ENCODE data around the gene GDPD5.

GDPD5 gene

DNA sequence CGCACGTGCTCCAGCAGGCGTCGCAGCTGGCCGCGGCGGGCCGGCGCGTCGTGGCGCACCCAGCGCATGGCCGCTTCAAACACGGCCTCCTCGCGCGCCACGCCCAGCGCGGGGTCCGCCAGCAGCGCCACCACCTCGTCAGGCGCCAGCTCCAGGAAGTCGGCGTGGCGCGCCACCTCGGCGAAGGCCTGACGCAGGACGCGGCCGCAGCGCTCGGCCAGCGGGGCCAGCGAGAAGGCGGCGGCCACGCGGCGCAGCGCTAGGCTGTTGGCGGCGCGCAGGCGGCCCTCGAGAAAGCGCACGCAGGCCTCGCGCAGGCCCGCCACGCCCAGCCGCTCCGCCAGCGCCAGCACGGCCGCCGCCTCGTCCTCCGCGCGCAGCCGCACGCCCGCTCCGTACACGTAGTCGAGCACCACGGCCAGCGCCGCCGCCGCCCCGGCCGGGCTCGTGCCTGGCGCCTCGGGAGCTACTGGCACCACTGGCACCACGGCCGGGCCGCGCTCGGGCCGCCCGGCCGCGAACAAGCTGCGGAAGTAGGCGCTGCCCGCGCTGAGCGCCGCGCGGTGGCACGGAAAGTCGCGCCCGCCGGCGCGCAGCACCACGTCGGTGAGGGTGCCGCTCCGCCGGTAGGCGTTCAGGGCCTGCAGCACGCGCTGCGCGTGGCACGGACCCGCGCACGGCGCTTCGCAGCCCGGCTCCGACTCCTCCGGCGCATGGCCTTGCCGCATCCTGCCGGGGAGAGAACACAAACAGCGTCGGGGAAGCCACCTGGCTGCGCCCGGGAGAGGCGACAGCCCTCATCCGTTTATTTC, 95.6 kb downstream of the GDPD5 start:
- H3K4me1 ChIP-seq (ENCODE audit: control insufficient read depth, insufficient read depth, low read length): peaks cover 11% of the 10 kb centered on the region
- H3K27me3 ChIP-seq (ENCODE audit: control insufficient read depth, insufficient read depth, low read length): peaks cover 75% of the 10 kb centered on the region
- H3K4me3 ChIP-seq (ENCODE audit: low read depth, low read length): peak overlapping the region; percentile 42
- no peaks in the 10 kb centered on the region for H3K36me3 ChIP-seq (ENCODE audit: control insufficient read depth, insufficient read depth, low read length)
- peak overlapping the region; percentile 4 for H3K9ac ChIP-seq (ENCODE audit: low read depth, low read length)
- H3K9me3 ChIP-seq (ENCODE audit: control insufficient read depth, insufficient read depth, low read length): peaks cover 10% of the 10 kb centered on the region

DNA sequence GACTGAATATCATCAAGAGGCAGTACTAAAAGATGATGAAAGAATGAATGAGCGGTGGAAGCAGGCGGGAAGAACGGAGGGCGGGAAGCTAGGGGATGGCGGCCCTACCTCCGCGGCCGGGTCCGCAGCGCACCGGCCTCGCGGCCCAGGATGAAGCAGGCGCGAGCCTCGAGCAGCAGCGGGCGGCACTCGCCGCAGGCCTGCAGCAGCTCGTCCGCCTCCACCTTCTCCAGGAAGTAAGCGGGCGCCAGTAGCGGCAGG, 96.2 kb downstream of the GDPD5 start:
- peaks cover 75% of the 10 kb centered on the region for H3K27me3 ChIP-seq (ENCODE audit: control insufficient read depth, insufficient read depth, low read length)
- no peak overlapping the region for H3K9ac ChIP-seq (ENCODE audit: low read depth, low read length)
- peaks cover 11% of the 10 kb centered on the region for H3K4me1 ChIP-seq (ENCODE audit: control insufficient read depth, insufficient read depth, low read length)
- H3K36me3 ChIP-seq (ENCODE audit: control insufficient read depth, insufficient read depth, low read length): no peaks in the 10 kb centered on the region
- peaks cover 10% of the 10 kb centered on the region for H3K9me3 ChIP-seq (ENCODE audit: control insufficient read depth, insufficient read depth, low read length)
- H3K4me3 ChIP-seq (ENCODE audit: low read depth, low read length): peak overlapping the region; percentile 13

DNA sequence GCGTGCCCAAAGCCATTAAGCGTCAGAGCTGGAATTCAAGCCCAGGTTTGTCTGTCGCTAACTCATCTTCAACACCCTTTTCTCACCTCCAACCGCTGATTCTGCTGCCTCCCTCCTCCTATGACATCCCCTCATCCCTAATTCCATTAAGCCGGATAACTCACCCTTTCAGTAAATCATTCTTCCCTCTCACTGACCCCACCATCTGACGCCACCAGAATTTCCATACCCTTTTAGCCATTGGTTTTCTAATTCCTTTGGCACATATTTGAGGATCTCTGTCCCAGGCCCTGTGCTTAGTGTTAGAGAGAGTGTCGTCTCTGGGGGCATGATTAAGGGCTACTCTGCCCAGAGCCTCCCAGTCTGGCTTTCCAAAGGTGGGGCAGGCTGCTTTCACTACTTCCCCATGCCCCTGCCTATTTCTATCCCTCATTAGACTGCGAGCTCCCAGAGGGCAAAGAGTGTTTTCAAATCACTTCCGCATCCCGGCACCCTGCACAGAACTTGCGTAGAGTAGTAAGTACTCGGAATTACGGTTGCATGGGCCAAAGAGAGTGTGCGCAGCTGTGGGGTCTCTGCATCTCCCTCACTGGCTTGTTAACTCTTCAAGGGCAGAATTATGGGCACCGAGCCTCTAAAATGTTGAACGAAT, 96.6 kb downstream of the GDPD5 start:
- Histone ChIP-seq H3K9me3 (ENCODE audit: control insufficient read depth, insufficient read depth, low read length) (peaks cover 10% of the 10 kb centered on the region), H3K27me3 (ENCODE audit: control insufficient read depth, insufficient read depth, low read length) (peaks cover 75% of the 10 kb centered on the region), H3K36me3 (ENCODE audit: control insufficient read depth, insufficient read depth, low read length) (no peaks in the 10 kb centered on the region), H3K9ac (ENCODE audit: low read depth, low read length) (no peak overlapping the region), H3K4me1 (ENCODE audit: control insufficient read depth, insufficient read depth, low read length) (peaks cover 11% of the 10 kb centered on the region), H3K4me3 (ENCODE audit: low read depth, low read length) (peak overlapping the region; percentile 13)

DNA sequence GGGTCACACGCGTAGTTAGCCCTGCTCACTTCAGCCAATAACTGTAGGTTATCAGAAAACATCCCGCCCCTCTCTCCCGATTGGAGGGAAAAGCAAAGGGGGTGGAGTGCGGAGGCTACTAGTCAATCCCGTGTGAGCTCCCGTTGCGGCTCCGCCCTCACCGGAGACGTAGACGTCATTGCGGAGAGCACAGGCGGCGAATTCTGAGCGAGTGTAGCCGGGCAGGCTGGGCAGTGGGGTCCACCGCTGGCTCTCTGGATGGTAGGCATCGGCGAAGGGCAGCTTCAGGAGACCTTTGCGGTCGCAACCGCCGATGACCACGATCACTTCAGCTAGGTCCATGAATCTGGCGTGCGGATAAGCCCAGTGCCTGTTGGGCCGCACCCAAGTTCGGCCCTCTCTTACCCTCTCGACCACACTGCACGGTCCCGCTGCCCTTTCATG, 97.4 kb downstream of the GDPD5 start:
- Histone ChIP-seq H3K27me3 (ENCODE audit: control insufficient read depth, insufficient read depth, low read length) (peaks cover 69% of the 10 kb centered on the region), H3K36me3 (ENCODE audit: control insufficient read depth, insufficient read depth, low read length) (peaks cover 1% of the 10 kb centered on the region), H3K9me3 (ENCODE audit: control insufficient read depth, insufficient read depth, low read length) (peaks cover 10% of the 10 kb centered on the region), H3K4me1 (ENCODE audit: control insufficient read depth, insufficient read depth, low read length) (peaks cover 10% of the 10 kb centered on the region), H3K4me3 (ENCODE audit: low read depth, low read length) (no peak overlapping the region), H3K9ac (ENCODE audit: low read depth, low read length) (no peak overlapping the region)

GRCh38 chr11:75427181-75427580, 98.6 kb downstream of the GDPD5 start:
- peaks cover 10% of the 10 kb centered on the region for H3K9me3 ChIP-seq (ENCODE audit: control insufficient read depth, insufficient read depth, low read length)
- H3K36me3 ChIP-seq (ENCODE audit: control insufficient read depth, insufficient read depth, low read length): peaks cover 8% of the 10 kb centered on the region
- H3K27me3 ChIP-seq (ENCODE audit: control insufficient read depth, insufficient read depth, low read length): peaks cover 57% of the 10 kb centered on the region
- no peak overlapping the region for H3K4me3 ChIP-seq (ENCODE audit: low read depth, low read length)
- peaks cover under 1% of the 10 kb centered on the region for H3K4me1 ChIP-seq (ENCODE audit: control insufficient read depth, insufficient read depth, low read length)
- no peak overlapping the region for H3K9ac ChIP-seq (ENCODE audit: low read depth, low read length)

GRCh38 chr11:75426720-75427086, 99.0 kb downstream of the GDPD5 start:
- Histone ChIP-seq H3K9me3 (ENCODE audit: control insufficient read depth, insufficient read depth, low read length) (peaks cover 10% of the 10 kb centered on the region), H3K4me3 (ENCODE audit: low read depth, low read length) (no peak overlapping the region), H3K36me3 (ENCODE audit: control insufficient read depth, insufficient read depth, low read length) (peaks cover 11% of the 10 kb centered on the region), H3K9ac (ENCODE audit: low read depth, low read length) (no peak overlapping the region), H3K27me3 (ENCODE audit: control insufficient read depth, insufficient read depth, low read length) (peaks cover 53% of the 10 kb centered on the region), H3K4me1 (ENCODE audit: control insufficient read depth, insufficient read depth, low read length) (no peaks in the 10 kb centered on the region)

GRCh38 chr11:75425422-75425821, 100.3 kb downstream of the GDPD5 start:
- Histone ChIP-seq H3K9me3 (ENCODE audit: control insufficient read depth, insufficient read depth, low read length) (peaks cover 10% of the 10 kb centered on the region), H3K9ac (ENCODE audit: low read depth, low read length) (no peak overlapping the region), H3K4me1 (ENCODE audit: control insufficient read depth, insufficient read depth, low read length) (no peaks in the 10 kb centered on the region), H3K36me3 (ENCODE audit: control insufficient read depth, insufficient read depth, low read length) (peaks cover 15% of the 10 kb centered on the region), H3K27me3 (ENCODE audit: control insufficient read depth, insufficient read depth, low read length) (peaks cover 40% of the 10 kb centered on the region), H3K4me3 (ENCODE audit: low read depth, low read length) (no peak overlapping the region)

DNA sequence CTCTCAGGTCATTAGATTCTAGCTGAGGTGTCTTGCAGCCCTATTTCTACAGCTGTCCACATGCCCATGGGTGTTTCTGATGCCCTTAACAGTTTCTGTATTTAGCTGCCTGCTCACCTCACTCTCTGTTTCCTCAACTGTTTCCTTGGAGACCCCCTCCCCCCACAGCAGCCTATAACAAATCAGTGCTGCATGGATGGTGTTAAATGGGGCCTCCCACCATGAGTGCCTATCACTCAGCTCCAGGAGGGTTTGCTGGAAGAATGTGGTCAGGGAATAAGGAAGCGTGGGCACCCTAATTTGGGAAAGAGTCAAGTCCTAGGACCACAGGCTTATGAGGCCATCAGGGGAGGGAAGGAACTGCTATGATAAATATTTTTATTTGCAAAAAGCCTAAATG, 101.3 kb downstream of the GDPD5 start:
- H3K36me3 ChIP-seq (ENCODE audit: control insufficient read depth, insufficient read depth, low read length): peaks cover 15% of the 10 kb centered on the region
- H3K4me1 ChIP-seq (ENCODE audit: control insufficient read depth, insufficient read depth, low read length): no peaks in the 10 kb centered on the region
- H3K9me3 ChIP-seq (ENCODE audit: control insufficient read depth, insufficient read depth, low read length): peaks cover 7% of the 10 kb centered on the region
- no peak overlapping the region for H3K9ac ChIP-seq (ENCODE audit: low read depth, low read length)
- H3K4me3 ChIP-seq (ENCODE audit: low read depth, low read length): no peak overlapping the region
- H3K27me3 ChIP-seq (ENCODE audit: control insufficient read depth, insufficient read depth, low read length): peaks cover 31% of the 10 kb centered on the region

DNA sequence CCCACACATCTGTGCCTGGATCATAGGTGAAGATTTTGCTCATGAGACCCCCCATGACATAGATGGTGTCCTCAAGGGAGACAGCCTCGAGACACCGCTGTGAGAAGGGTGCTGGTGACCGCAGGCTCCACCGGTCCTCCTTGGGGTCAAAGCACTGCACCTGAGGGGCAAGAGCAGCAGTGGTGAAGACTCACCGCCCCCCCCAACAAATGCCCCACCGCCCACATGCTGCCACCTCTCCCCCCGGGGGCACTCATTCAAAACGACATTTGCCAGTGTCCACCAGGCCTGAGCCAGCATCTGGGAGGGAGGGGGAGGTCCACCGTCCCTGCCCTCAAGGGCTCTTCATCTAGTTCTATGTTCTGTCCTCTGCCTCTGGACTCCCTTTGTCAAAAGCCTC, 102.0 kb downstream of the GDPD5 start:
- Histone ChIP-seq H3K9ac (ENCODE audit: low read depth, low read length) (no peak overlapping the region), H3K36me3 (ENCODE audit: control insufficient read depth, insufficient read depth, low read length) (peaks cover 15% of the 10 kb centered on the region), H3K4me1 (ENCODE audit: control insufficient read depth, insufficient read depth, low read length) (no peaks in the 10 kb centered on the region), H3K9me3 (ENCODE audit: control insufficient read depth, insufficient read depth, low read length) (peaks cover under 1% of the 10 kb centered on the region), H3K27me3 (ENCODE audit: control insufficient read depth, insufficient read depth, low read length) (peaks cover 24% of the 10 kb centered on the region), H3K4me3 (ENCODE audit: low read depth, low read length) (no peak overlapping the region)

GRCh38 chr11:75422248-75423231, 103.2 kb downstream of the GDPD5 start:
- Histone ChIP-seq H3K4me1 (ENCODE audit: control insufficient read depth, insufficient read depth, low read length) (no peaks in the 10 kb centered on the region), H3K4me3 (ENCODE audit: low read depth, low read length) (no peak overlapping the region), H3K36me3 (ENCODE audit: control insufficient read depth, insufficient read depth, low read length) (peaks cover 15% of the 10 kb centered on the region), H3K9ac (ENCODE audit: low read depth, low read length) (no peak overlapping the region), H3K9me3 (ENCODE audit: control insufficient read depth, insufficient read depth, low read length) (no peaks in the 10 kb centered on the region), H3K27me3 (ENCODE audit: control insufficient read depth, insufficient read depth, low read length) (peaks cover 13% of the 10 kb centered on the region)

- H3K27me3 ChIP-seq (ENCODE audit: control insufficient read depth, insufficient read depth, low read length): peaks cover 6% of the 10 kb centered on the region
- H3K9ac ChIP-seq (ENCODE audit: low read depth, low read length): no peak overlapping the region
- H3K36me3 ChIP-seq (ENCODE audit: control insufficient read depth, insufficient read depth, low read length): peaks cover 16% of the 10 kb centered on the region
- no peak overlapping the region for H3K4me3 ChIP-seq (ENCODE audit: low read depth, low read length)
- no peaks in the 10 kb centered on the region for H3K4me1 ChIP-seq (ENCODE audit: control insufficient read depth, insufficient read depth, low read length)
- no peaks in the 10 kb centered on the region for H3K9me3 ChIP-seq (ENCODE audit: control insufficient read depth, insufficient read depth, low read length)
Measured at GRCh38 chr11:75421902-75422247, 103.9 kb downstream of the GDPD5 start.
